GM23338 (cell line): ENCODE measurements around the gene C1QA. TPM values are rescaled to one million over a fixed set of nuclear protein-coding genes. Genes with fewer than 3 reads are reported as not detected.

Experiments used
- ATAC-seq: fragments of 200-7000 bp; cut with Tn5 transposase; 3 replicates; pipeline ENCODE4 v1.9.1; 2020
- DNase-seq: peaks from one replicate; pipeline ENCODE4 v3.0.0-alpha.2; 2015; ENCODE audit warnings: low spot score
- H2AFZ ChIP-seq: fragments of 200-600 bp; sonication (generic); 2 replicates; pipeline ENCODE4 v1.8.0; 2016; ENCODE audit warnings: antibody characterized with exemption, mild to moderate bottlenecking, moderate library complexity
- H3F3A ChIP-seq: fragments of 200-600 bp; sonication (generic); replicated peaks from 2 replicates; pipeline ENCODE4 v1.8.0; 2017; ENCODE audit warnings: antibody characterized with exemption, mixed run types, low read depth
- H3K27ac ChIP-seq: fragments of 200-600 bp; sonication (generic); 2 replicates; pipeline ENCODE4 v1.6.1; 2016; ENCODE audit warnings: low read depth
- H3K27me3 ChIP-seq: fragments of 200-600 bp; sonication (generic); 2 replicates; pipeline ENCODE4 v1.8.0; 2016; ENCODE audit warnings: mild to moderate bottlenecking, mixed run types, moderate library complexity; ENCODE audit not compliant: insufficient read depth
- H3K36me3 ChIP-seq: fragments of 200-600 bp; sonication (generic); 2 replicates; pipeline ENCODE4 v1.8.0; 2016; ENCODE audit warnings: mild to moderate bottlenecking; ENCODE audit not compliant: insufficient read depth
- H3K4me1 ChIP-seq: fragments of 200-600 bp; sonication (generic); 2 replicates; pipeline ENCODE4 v1.8.0; 2016; ENCODE audit warnings: mild to moderate bottlenecking, moderate library complexity; ENCODE audit not compliant: insufficient read depth
- H3K4me2 ChIP-seq: fragments of 200-600 bp; sonication (generic); 2 replicates; pipeline ENCODE4 v1.7.1; 2017; ENCODE audit warnings: mixed run types
- H3K4me3 ChIP-seq: fragments of 200-600 bp; sonication (generic); 2 replicates; pipeline ENCODE4 v1.6.1; 2016; ENCODE audit warnings: mixed run types
- H3K79me2 ChIP-seq: fragments of 200-600 bp; sonication (generic); replicated peaks from 2 replicates; pipeline ENCODE4 v1.8.0; 2017; ENCODE audit warnings: mild to moderate bottlenecking; ENCODE audit not compliant: insufficient read depth
- H3K9me2 ChIP-seq: fragments of 200-600 bp; sonication (generic); 2 replicates; pipeline ENCODE4 v1.8.0; 2017; ENCODE audit not compliant: insufficient read depth
- H4K20me1 ChIP-seq: fragments of 200-600 bp; sonication (generic); replicated peaks from 2 replicates; pipeline ENCODE4 v1.8.0; 2017; ENCODE audit warnings: mild to moderate bottlenecking; ENCODE audit not compliant: insufficient read depth
- H3K27ac Mint-ChIP-seq: 2 replicates; pipeline ENCODE4 v1.8.0; 2020; ENCODE audit warnings: inconsistent platforms, mild to moderate bottlenecking, moderate library complexity, mixed read lengths
- H3K27me3 Mint-ChIP-seq: 3 replicates; pipeline ENCODE4 v1.8.0; 2022; ENCODE audit warnings: low read depth, mild to moderate bottlenecking, moderate library complexity, mixed read lengths, inconsistent platforms; ENCODE audit not compliant: insufficient read depth, poor library complexity
- H3K36me3 Mint-ChIP-seq: 3 replicates; pipeline ENCODE4 v1.8.0; 2021; ENCODE audit warnings: low read depth, mild to moderate bottlenecking, inconsistent platforms, moderate library complexity, mixed read lengths
- H3K4me1 Mint-ChIP-seq: 3 replicates; pipeline ENCODE4 v1.8.0; 2020; ENCODE audit warnings: mild to moderate bottlenecking, inconsistent platforms, mixed read lengths
- H3K4me3 Mint-ChIP-seq: 3 replicates; pipeline ENCODE4 v1.8.0; 2021; ENCODE audit warnings: moderate library complexity, mild to moderate bottlenecking, inconsistent platforms, mixed read lengths
- H3K9me3 Mint-ChIP-seq: 3 replicates; pipeline ENCODE4 v1.8.0; 2020; ENCODE audit warnings: moderate library complexity, mild to moderate bottlenecking, inconsistent platforms, mixed read lengths
- CREB1 ChIP-seq: fragments of 250-450 bp; sonication (Bioruptor Pico); IDR thresholded peaks from 2 replicates; pipeline ENCODE4 v1.5.0; 2020; ENCODE audit warnings: low read depth, mild to moderate bottlenecking, moderate library complexity
- EZH2 ChIP-seq: fragments of 200-600 bp; sonication (generic); IDR thresholded peaks from one replicate; pipeline ENCODE4 v1.8.0; 2017; ENCODE audit warnings: antibody characterized with exemption, mild to moderate bottlenecking, low read depth; ENCODE audit not compliant: unreplicated experiment
- EZH2phosphoT487 ChIP-seq: fragments of 200-600 bp; sonication (generic); IDR thresholded peaks from one replicate; pipeline ENCODE4 v1.8.1; 2018; ENCODE audit warnings: antibody characterized with exemption; ENCODE audit not compliant: unreplicated experiment
- ZNF331 ChIP-seq: fragments of 250-450 bp; sonication (Bioruptor Pico); IDR thresholded peaks from 2 replicates; pipeline ENCODE4 v1.5.0; 2020; ENCODE audit warnings: low read depth, mild to moderate bottlenecking, moderate library complexity
- ZNF462 ChIP-seq: fragments of 250-450 bp; sonication (Bioruptor Pico); IDR thresholded peaks from 2 replicates; pipeline ENCODE4 v1.5.0; 2020; ENCODE audit warnings: mild to moderate bottlenecking, moderate library complexity
- polyA plus RNA-seq: library from polyadenylated mRNA; unstranded; fragments of >200 nt; fragmentation: Nextera tagmentation; extraction: Ambion mirVana; gene quantifications from 2 replicates; pipeline ENCODE4 v1.2.1, GENCODE V29; 2016
- total RNA-seq: library from RNA; depleted of rRNA; stranded (reverse); fragments of >200 nt; shearing (Covaris generic); gene quantifications from 2 replicates; pipeline ENCODE4 v1.2.3, GENCODE V29; 2014
- TF ChIP-seq, protein P1 (sequence below), 2 experiments: fragments of 200-600 bp in 1 of 2; sonication (generic) in 1 of 2; conservative IDR thresholded peaks; 2 replicates each; pipeline versions ENCODE4 v1.5.1 to v1.6.1; 2016 to 2017; ENCODE audit warnings: antibody characterized with exemption in 2 of 2, low read depth in 2 of 2, mild to moderate bottlenecking in 2 of 2, moderate library complexity in 1 of 2

The C1QA gene
- total and polyA plus RNA-seq, 2 experiments from 2014 or later: not detected

DNA sequence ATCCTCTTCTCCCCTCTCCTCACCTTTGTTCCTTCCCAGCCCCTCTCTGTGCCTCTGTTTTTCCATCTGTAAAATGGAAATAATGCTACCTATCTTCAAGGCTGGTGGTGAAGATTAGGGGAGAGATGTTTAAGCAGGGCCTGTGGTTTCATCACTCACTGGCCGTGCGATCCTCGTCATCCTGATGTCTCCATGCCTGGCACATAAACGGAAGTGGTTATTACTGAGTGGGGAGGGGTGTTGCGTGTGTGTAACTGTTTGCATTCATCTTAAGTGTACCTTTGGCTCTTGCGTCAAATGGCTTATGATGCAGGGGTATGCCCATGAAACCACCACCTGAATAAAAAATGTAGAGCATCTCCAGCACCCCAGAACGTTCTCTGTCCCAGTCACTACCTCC, 17.2 kb upstream of the C1QA start:
- no peaks in the 10 kb centered on the region for H3F3A ChIP-seq
- Mint-ChIP-seq H3K27me3 (peaks cover 8% of the 10 kb centered on the region), H3K27ac (no peak overlapping the region), H3K9me3 (no peaks in the 10 kb centered on the region), H3K4me1 (no peaks in the 10 kb centered on the region; the same call in 2 of the 3 replicates), H3K4me3 (no peak overlapping the region), H3K36me3 (no peaks in the 10 kb centered on the region)
- no peaks in the 10 kb centered on the region for H3K4me1 ChIP-seq
- H3K27me3 ChIP-seq: no peaks in the 10 kb centered on the region
- H3K27ac ChIP-seq: no peak overlapping the region
- no peaks in the 10 kb centered on the region for H3K36me3 ChIP-seq
- no peaks in the 10 kb centered on the region for H4K20me1 ChIP-seq
- H3K4me2 ChIP-seq: no peak overlapping the region
- no peak overlapping the region for H3K4me3 ChIP-seq
- H3K79me2 ChIP-seq: no peaks in the 10 kb centered on the region
- H3K9me2 ChIP-seq: no peaks in the 10 kb centered on the region
- ATAC-seq (no peak), DNase-seq (no peak)
- TF ChIP-seq EZH2: no peak
- no peak for TF ChIP-seq ZNF462 (CRISPR knock-in tag)
- TF ChIP-seq CREB1 (CRISPR knock-in tag): no peak
- no peak for TF ChIP-seq ZNF331
- no peak for TF ChIP-seq EZH2phosphoT487
- H2AFZ ChIP-seq: no peak overlapping the region

DNA sequence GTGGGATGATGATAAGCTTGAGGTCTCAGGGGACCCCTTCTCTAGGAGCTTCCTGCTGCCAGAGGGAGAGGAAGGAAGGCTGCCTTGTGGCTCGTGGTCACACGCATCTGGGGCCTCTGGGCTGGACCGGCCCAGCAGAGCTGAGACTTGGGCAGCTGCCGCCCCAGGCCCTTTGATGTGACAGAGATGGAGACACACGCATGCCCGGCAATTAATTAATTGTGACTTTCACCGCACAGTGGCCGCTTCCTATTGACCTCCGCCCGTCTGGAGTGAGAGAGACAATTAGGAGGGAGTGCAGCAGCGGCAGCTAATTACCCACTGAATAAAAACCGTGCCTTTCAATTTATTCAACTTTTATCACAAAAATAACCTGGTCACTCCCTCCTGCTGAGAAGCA, 16.6 kb upstream of the C1QA start:
- H3K4me1 ChIP-seq: no peaks in the 10 kb centered on the region
- H3K27ac Mint-ChIP-seq: no peak overlapping the region
- H3F3A ChIP-seq: no peaks in the 10 kb centered on the region
- no peak overlapping the region for H3K4me3 ChIP-seq
- no peak for DNase-seq
- no peak overlapping the region for H3K4me3 Mint-ChIP-seq
- no peaks in the 10 kb centered on the region for H3K27me3 ChIP-seq
- no peak overlapping the region for H3K4me2 ChIP-seq
- H4K20me1 ChIP-seq: no peaks in the 10 kb centered on the region
- H3K9me3 Mint-ChIP-seq: no peaks in the 10 kb centered on the region
- H3K27me3 Mint-ChIP-seq: peaks cover 9% of the 10 kb centered on the region
- H3K9me2 ChIP-seq: no peaks in the 10 kb centered on the region
- no peaks in the 10 kb centered on the region; the same call in 2 of the 3 replicates for H3K4me1 Mint-ChIP-seq
- no peaks in the 10 kb centered on the region for H3K36me3 ChIP-seq
- no peaks in the 10 kb centered on the region for H3K79me2 ChIP-seq
- H3K36me3 Mint-ChIP-seq: no peaks in the 10 kb centered on the region
- H3K27ac ChIP-seq: no peak overlapping the region
- ATAC-seq: no peak
- H2AFZ ChIP-seq: no peak overlapping the region
- TF ChIP-seq, protein P1, sequence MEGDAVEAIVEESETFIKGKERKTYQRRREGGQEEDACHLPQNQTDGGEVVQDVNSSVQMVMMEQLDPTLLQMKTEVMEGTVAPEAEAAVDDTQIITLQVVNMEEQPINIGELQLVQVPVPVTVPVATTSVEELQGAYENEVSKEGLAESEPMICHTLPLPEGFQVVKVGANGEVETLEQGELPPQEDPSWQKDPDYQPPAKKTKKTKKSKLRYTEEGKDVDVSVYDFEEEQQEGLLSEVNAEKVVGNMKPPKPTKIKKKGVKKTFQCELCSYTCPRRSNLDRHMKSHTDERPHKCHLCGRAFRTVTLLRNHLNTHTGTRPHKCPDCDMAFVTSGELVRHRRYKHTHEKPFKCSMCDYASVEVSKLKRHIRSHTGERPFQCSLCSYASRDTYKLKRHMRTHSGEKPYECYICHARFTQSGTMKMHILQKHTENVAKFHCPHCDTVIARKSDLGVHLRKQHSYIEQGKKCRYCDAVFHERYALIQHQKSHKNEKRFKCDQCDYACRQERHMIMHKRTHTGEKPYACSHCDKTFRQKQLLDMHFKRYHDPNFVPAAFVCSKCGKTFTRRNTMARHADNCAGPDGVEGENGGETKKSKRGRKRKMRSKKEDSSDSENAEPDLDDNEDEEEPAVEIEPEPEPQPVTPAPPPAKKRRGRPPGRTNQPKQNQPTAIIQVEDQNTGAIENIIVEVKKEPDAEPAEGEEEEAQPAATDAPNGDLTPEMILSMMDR (conservative IDR thresholded peaks at IDR 0.05; ENCODE audit: low read depth in 2 of 2): no peak
- no peak for TF ChIP-seq ZNF331
